ELF-1 (cell line): Measurements from ENCODE around the gene SIRPA.

Source experiments
- DNase-seq: peaks from one replicate; pipeline ENCODE4 v3.0.0-alpha.2; 2016; ENCODE audit warnings: low read depth, low spot score

Gene SIRPA

DNA sequence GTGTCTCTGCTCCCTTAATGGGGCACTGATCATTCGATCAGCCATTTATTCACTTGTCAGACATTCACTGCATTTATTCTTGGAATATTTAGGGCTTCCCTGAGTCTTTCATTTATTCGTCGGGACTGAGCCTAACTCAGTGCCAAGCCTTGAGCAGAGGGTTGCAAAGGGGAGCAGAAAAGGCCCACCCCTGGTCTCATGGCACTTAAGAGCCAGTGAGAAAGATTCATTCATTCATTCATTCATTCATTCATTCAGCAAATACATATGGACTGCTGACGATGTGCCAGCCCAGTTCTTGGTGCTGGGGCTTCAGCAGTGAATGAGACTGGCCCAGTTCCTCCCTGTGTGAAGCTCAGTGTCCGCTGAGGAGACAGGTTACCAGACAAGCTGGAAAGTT, 36.6 kb downstream of the SIRPA start:
- DNase-seq, result no peak

DNA sequence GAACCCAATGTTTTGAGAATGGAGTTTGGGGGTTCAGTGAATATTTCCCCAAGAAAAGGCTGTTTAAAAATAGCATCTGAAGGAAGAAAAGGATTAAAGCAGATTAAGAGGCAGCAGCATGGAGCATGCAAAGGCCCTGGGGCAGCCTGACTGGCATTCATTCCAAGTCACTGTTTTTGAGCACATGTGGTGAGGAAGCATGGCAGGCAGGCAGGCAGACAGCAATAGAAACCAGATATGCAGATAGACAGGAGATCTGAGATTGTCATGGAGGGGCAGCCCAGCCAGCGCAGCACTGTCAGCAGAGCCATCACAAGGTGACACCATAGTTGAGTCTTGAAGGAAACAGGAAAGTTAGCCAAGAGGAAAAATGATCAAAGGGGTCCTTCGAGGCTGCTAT, 37.8 kb downstream of the SIRPA start:
- DNase-seq, result no peak

DNA sequence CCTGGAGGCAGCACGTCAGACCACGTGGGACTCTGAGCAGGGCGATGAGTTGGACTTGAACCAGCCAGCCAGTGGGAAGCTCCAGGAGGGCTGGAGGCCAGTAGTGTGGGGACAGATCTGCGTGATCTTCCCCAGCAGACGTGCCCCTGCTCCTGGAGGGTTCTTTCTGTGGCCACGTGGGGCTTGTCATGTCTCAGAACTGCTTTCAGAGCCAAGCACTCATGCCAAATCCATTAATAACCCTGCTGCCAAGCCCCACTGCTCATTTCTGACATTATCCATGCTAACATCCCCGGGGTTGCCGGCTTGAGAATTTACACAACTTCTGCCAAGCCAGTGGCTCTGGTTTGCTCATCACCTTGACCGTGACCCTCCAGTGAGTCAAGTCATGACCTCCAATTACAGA, 38.3 kb downstream of the SIRPA start:
- DNase-seq, result no peak

DNA sequence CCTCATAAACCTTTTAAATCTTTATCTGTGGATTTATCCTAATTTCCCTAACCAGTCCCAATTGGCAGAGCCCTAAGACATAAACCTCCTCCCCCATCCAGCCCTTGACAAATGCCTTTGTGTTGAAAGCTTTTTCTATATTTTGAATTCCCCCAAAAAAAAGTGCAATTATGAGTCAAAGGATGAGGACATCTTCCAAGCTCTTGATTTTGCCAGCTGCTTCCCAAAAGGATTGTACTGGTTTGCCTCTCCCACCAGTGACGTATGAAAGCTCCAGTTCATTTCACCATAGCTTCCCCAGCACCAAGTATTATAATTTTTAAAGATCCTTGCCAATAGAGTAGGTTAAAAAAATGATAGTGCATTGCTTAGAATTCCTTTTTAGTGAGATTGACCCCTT, 38.9 kb downstream of the SIRPA start:
- no peak for DNase-seq

GRCh38 chr20:1934721-1935573, 39.7 kb downstream of the SIRPA start:
- DNase-seq, result no peak

DNA sequence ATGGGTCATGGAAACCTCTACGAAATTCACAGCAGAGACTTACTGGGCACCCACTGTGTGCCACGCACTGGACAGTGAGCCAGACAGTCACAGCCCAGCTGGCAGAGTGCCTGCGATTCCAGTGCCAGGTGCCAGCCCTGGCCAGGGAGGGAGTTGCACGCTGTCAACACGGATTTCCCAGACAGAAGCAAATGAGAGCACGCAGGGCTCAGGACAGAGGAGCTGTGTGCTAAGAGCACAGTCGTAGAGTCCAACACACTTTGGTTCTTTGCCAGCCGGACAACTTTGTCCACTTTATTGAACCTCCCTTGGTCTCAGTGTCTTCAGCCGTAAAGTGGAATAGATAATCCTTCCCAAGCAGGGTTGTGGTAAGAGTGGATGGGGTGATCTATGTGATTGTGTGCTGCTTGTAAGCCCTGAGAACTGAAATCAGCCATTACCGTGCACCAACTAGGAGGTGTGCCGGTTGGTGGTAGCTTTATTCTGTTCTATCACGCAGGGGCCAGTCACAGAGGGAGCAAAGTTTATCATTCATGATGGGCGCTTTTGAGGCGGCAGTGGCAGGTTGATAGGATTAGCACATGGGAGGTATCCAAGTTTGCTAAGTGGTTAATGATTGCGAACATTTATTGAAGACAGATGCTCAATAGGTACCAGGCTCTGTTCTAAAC, 40.6 kb downstream of the SIRPA start:
- DNase-seq, result no peak

- DNase-seq, result no peak
Observed at GRCh38 chr20:1937316-1937976, 42.2 kb downstream of the SIRPA start.

- DNase-seq, result no peak
Observed at GRCh38 chr20:1938464-1939269, 43.5 kb downstream of the SIRPA start.

- DNase-seq, result no peak
Observed at GRCh38 chr20:1939270-1939595, 44.0 kb downstream of the SIRPA start.

GRCh38 chr20:1940581-1940980, 45.4 kb downstream of the SIRPA start:
- no peak for DNase-seq

DNA sequence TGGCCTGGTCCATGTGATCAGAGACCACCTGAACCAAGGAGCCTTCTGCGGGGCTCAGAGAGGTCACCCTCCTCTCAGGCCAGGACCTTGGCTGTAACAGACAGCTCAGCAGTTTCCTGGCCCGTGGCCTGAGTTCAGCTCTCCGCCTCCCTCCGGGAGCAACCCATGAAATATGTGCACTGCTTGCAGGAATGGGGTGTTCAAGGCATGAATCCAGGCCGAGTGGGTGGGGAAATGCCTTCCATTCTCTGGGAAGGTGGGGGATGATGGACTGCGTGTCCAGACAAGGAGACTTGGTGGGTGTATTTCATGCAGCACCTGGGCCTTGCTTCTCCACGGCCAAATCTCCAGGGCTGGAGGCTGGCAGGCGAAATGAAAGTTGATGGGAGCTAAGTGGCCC, 46.0 kb downstream of the SIRPA start:
- DNase-seq, result no peak

DNA sequence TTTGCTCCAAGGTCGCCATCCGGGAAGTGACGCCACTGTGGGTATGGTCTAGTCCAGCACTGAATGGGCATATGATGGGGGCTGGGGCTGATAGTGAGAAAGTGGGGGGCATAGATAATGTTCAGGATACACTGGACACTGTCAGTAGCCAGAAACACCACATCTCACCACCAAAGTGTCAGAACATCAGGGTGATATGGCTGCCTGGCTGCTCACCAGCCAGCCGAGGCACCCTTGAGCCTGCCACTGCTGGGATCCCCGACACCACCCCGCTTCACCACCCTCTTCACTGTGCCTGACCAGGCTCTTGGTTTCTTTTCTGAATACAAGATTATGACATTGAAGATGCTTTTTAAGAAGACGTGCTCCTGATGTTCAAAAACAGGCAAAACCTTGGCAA, 46.9 kb downstream of the SIRPA start:
- DNase-seq, result no peak

- DNase-seq, result no peak
Observed at GRCh38 chr20:1942486-1943274, 47.5 kb downstream of the SIRPA start.

DNA sequence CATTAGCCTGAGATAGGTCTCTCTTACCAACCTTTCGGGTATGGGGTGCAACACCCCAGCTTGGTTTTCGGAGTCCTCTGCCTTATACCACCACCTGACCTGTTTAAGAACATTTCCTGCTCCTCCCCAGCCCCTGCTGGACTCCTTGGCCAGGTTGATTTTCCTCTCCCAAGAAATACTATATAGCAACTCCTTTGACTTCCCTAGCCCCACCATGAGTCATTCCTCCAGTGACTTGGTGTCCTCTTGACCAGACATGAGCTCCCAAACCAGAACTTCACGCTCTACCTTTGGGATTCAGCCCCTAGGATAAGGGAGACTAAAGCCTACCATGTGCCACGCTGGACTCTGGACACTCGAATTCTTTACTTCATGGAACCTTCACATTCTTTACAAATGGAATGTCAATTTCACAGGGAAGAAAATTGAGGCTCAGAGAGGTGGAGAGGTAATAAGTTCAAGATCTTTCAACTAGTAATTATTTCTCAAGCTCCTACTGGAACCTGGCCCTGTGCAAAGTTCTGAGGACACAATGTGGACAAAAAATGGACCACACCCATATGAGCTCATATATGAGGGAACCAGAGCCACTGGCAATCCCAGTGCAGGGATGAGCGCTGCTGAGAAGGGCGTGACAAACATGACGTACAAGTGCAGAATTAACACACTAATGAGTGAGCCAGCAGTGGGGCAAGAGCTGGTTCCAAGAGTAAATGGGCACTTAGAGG, 48.2 kb downstream of the SIRPA start:
- no peak for DNase-seq

DNA sequence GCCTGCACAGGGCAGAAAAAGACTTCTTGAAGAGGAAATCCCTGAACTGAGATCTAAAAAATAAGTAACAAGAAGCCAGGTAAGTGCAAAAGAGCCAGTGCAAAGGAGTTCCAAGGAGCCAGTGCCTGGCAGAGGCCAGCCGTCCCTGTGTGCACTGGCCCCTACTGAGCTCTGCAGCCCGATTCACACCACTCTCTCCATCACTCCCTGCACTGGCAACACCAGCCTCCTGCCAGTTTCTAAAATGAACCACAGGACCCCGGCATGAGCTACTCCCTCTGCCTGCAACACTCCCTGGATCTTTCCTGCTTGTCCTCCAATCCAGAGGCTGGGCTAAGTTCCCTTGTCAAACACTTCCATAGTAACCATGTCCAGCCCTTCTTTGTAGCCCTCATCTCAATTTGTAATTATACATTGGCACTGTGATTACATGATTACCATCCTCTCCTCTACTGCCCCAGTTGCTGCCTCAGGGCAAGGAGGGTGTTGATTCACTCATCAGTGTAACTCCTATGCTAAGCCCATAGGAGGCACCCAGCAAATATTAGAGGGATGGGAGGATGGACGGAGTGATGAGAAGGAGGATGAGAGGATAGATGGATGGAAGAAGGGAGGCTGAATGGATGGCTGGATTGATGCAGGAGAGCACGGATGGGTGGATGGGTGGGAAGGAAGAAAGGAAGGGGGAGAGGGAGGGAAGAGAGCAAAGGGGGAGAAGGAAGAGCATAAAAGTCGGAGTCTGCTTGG, 49.3 kb downstream of the SIRPA start:
- DNase-seq, result no peak

DNA sequence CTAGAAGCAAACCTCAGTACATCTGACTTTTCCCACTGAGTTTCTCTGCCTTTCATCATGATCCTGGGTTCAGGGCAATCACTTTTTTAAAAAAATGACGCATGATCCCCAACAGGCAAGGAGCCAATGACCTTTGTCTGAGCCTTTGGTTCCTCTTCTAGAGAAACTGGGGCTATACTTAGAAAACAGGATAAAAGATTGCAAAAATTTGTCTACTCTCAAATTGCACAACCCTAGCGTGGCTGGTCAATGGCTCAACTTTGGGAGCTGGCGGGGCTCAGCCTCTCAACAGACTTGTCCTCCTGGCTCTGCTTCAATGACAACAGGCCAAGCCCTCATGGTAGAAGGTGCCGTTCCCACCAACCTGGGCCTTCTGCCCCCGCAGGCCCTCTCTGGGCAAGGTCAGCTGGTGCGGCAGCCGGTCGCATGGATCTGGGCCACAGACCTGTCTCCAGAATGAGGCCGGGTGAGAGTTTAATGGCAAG, 50.0 kb downstream of the SIRPA start:
- DNase-seq, result no peak

GRCh38 chr20:1945660-1946059, 50.5 kb downstream of the SIRPA start:
- no peak for DNase-seq

- DNase-seq, result no peak
Observed at GRCh38 chr20:1946442-1946761, 51.2 kb downstream of the SIRPA start.

- peak; percentile 98 for DNase-seq
Observed at GRCh38 chr20:1946762-1947534, 51.7 kb downstream of the SIRPA start.
